Thoracic aorta (tissue), 2 donors: Measurements from ENCODE around the gene BDH1. TPM values are rescaled to one million over a fixed set of nuclear protein-coding genes. Genes with fewer than 3 reads are reported as not detected.

Source experiments
- ATAC-seq: fragments of 150-250 bp; one replicate; pipeline ENCODE4 v1.8.0; 2017; ENCODE audit warnings: low read depth; ENCODE audit not compliant: insufficient number of reproducible peaks, low FRiP score
- DNase-seq: peaks from one replicate; pipeline ENCODE4 v3.0.0-alpha.2; 2020; ENCODE audit warnings: low spot score
- H3K27ac ChIP-seq, 2 donors: fragments of 200-600 bp; sonication (generic); 1 replicate in 1 of 2; 2 replicates in 1 of 2; pipeline ENCODE4 v1.5.1; 2016; ENCODE audit warnings: mild to moderate bottlenecking in 2 of 2, moderate library complexity in 2 of 2
- H3K27me3 ChIP-seq: fragments of 200-600 bp; sonication (generic); replicated peaks from 2 replicates; pipeline ENCODE4 v1.6.0; 2016; ENCODE audit warnings: mild to moderate bottlenecking; ENCODE audit not compliant: insufficient read depth
- H3K36me3 ChIP-seq: fragments of 200-600 bp; sonication (generic); one replicate; pipeline ENCODE4 v1.5.1; 2016
- H3K4me1 ChIP-seq, 2 donors: fragments of 200-600 bp; sonication (generic); 1 replicate in 1 of 2; 2 replicates in 1 of 2; pipeline versions ENCODE4 v1.5.1 to v1.6.0; 2016; ENCODE audit warnings: low read depth in 2 of 2, mild to moderate bottlenecking in 1 of 2; ENCODE audit not compliant: control insufficient read depth in 1 of 2
- H3K4me3 ChIP-seq: fragments of 200-600 bp; sonication (generic); 2 replicates; pipeline ENCODE4 v1.5.1; 2016; ENCODE audit warnings: mild to moderate bottlenecking
- H3K9me3 ChIP-seq: fragments of 200-600 bp; sonication (generic); 2 replicates; pipeline ENCODE4 v1.5.1; 2016
- total RNA-seq, 2 donors: library from RNA; depleted of rRNA; stranded (reverse); fragments of >200 nt; gene quantifications; one replicate each; pipeline versions ENCODE4 v1.1.0 to v1.2.3, GENCODE V29; 2016
- TF ChIP-seq, protein P1 (sequence below): fragments of 200-600 bp; sonication (generic); IDR thresholded peaks from one replicate; pipeline ENCODE4 v1.5.1; 2019; ENCODE audit warnings: antibody characterized with exemption

Gene BDH1
- total RNA-seq, 2 donors from 2014 or later = 5.3 to 15.4 TPM

DNA sequence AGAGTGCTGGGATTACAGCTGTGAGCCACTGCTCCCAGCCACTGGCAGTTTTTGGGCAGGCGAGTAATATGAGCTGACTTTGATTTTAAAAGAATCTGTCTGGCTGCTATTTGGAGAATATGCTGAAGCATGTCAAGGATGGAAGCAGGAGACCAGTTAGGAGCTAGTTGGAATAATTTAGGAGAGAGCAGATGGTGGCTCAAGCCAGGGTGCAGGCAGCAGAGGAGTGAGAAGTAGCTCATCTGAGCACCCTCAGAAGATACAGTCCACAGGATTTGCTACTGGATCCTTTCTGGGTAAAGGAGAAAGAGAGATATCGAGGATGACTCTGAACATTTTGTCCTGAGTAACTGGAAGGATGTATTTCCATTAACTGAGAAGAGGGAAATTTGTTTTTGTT lies 30.4 kb upstream of the BDH1 start:
- Histone ChIP-seq H3K4me1 (no peaks in the 10 kb centered on the region), H3K36me3 (no peaks in the 10 kb centered on the region), H3K27me3 (no peaks in the 10 kb centered on the region), H3K4me3 (no peak overlapping the region), H3K27ac (no peak overlapping the region), H3K9me3 (no peaks in the 10 kb centered on the region)
- no peak for DNase-seq
- ATAC-seq = no peak
- TF ChIP-seq, protein P1, sequence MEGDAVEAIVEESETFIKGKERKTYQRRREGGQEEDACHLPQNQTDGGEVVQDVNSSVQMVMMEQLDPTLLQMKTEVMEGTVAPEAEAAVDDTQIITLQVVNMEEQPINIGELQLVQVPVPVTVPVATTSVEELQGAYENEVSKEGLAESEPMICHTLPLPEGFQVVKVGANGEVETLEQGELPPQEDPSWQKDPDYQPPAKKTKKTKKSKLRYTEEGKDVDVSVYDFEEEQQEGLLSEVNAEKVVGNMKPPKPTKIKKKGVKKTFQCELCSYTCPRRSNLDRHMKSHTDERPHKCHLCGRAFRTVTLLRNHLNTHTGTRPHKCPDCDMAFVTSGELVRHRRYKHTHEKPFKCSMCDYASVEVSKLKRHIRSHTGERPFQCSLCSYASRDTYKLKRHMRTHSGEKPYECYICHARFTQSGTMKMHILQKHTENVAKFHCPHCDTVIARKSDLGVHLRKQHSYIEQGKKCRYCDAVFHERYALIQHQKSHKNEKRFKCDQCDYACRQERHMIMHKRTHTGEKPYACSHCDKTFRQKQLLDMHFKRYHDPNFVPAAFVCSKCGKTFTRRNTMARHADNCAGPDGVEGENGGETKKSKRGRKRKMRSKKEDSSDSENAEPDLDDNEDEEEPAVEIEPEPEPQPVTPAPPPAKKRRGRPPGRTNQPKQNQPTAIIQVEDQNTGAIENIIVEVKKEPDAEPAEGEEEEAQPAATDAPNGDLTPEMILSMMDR = no peak

DNA sequence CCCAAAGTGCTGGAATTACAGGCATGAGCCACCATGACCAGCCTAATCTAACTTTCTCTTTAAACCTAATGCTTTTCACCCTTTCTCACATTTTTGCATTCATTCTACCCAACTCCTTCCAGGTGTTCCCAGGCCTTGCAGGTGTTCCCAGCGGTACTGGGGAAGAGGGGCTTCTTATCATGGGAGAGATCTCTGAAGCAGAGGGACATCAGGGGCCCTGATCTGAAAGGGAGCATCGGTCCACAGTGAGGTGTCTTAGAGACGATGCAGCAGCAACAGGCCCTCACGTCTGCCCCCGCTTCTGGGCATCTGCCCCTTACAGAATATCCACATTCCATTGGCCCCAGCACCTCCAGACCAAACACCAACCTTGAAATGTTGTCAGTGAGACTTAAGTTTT lies 29.0 kb upstream of the BDH1 start:
- ATAC-seq = no peak

DNA sequence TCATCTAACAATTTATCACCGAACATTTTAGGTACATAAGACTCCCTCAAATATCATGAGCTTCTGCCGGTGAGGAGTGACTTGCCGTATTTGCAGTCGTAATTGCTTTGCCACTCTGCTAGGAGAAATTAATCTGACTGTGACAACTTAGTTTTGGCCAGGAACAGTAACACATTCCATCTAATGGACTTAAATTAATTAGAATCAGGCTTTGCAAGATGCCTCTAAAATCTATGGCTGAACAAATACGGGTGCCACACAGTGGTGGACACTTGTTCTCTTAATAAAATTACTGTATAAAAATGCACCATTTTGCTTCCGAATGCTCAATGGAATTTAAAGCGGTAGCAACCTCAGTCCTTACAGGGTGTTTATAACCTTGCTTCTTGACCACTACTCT lies 27.6 kb upstream of the BDH1 start:
- H3K36me3 ChIP-seq = no peaks in the 10 kb centered on the region
- H3K9me3 ChIP-seq = no peaks in the 10 kb centered on the region
- no peaks in the 10 kb centered on the region for H3K4me1 ChIP-seq
- H3K4me3 ChIP-seq = no peak overlapping the region
- no peak for DNase-seq
- TF ChIP-seq, protein P1 = no peak
- H3K27me3 ChIP-seq = no peaks in the 10 kb centered on the region
- no peak overlapping the region for H3K27ac ChIP-seq
- ATAC-seq = no peak

More for the DNA sequence above, 29.0 kb upstream of the BDH1 start:
- TF ChIP-seq, protein P1 = no peak
- no peak overlapping the region for H3K4me3 ChIP-seq
- no peaks in the 10 kb centered on the region for H3K27me3 ChIP-seq
- no peak for DNase-seq
- H3K36me3 ChIP-seq = no peaks in the 10 kb centered on the region
- no peaks in the 10 kb centered on the region for H3K4me1 ChIP-seq
- H3K9me3 ChIP-seq = no peaks in the 10 kb centered on the region
- H3K27ac ChIP-seq = no peak overlapping the region

DNA sequence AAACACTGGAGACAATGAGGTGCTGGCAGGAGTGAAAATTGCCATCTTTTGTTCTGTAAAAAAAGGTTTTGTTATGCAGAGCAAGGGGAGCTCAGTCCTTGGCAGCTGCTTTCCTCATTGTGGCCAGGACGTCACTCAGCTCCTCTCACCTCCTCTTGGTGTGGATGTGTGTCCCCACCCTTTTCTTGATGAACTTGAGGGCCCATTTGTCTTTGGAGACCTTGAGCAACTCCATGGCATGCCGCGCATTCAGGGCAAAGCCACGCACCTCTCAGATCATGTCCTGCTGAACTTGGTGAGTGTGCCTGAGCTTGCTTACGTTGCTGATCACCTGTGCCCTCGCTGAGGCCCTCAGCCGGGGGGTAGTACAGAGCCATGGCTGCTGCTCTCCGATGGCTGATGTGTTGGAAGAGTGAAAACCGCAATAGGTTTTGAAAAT lies 24.5 kb upstream of the BDH1 start:
- ATAC-seq = no peak
- H3K4me3 ChIP-seq = no peak overlapping the region
- H3K27me3 ChIP-seq = no peaks in the 10 kb centered on the region
- TF ChIP-seq, protein P1 = no peak
- DNase-seq = no peak
- no peaks in the 10 kb centered on the region for H3K9me3 ChIP-seq
- H3K4me1 ChIP-seq = no peaks in the 10 kb centered on the region
- no peaks in the 10 kb centered on the region for H3K36me3 ChIP-seq
- no peak overlapping the region for H3K27ac ChIP-seq

- no peak overlapping the region for H3K27ac ChIP-seq
- H3K9me3 ChIP-seq = no peaks in the 10 kb centered on the region
- no peaks in the 10 kb centered on the region for H3K36me3 ChIP-seq
- H3K4me1 ChIP-seq = no peaks in the 10 kb centered on the region
- no peak overlapping the region for H3K4me3 ChIP-seq
- no peaks in the 10 kb centered on the region for H3K27me3 ChIP-seq
- ATAC-seq = no peak
- TF ChIP-seq, protein P1 = no peak
- no peak for DNase-seq
These were observed 22.6 kb upstream of the BDH1 start for GRCh38 chr3:197578376-197578775.
